HG02852 (cell line): ENCODE measurements around the gene IQCM.
A peak's percentile ranks its signal among the peaks of the same experiment; 100 is the strongest.
"Not testable (repeated sequence)": the region's sequence is repeated elsewhere in the genome, so short reads cannot be mapped to it uniquely, and the experiment has no call there.

Experiments
- ATAC-seq: cut with Tn5 transposase; IDR thresholded peaks from one replicate; pipeline ENCODE4 v1.9.1; 2021; ENCODE audit warnings: mild to moderate bottlenecking, moderate library complexity; ENCODE audit not compliant: unreplicated experiment

IQCM gene

DNA sequence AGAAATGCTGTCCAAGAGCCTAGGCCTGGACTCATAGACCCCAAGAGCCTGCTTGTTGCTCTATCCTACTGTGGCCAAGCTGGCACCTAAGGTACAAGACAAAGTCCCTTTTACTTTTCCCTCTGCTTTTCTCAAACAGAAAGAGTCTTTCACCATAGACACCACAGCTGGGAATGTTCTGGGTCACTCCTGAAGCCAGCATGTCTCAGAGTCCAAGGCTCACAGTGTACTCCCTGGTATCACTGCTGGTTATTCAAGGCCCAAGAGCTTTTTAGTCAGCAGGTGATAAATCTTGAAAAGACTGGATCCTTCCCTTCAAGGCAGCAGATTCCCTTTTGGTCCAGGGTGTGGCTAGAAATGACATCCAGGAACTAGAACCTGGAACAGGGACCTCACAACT lies 328.8 kb downstream of the IQCM start:
- no peak for ATAC-seq

DNA sequence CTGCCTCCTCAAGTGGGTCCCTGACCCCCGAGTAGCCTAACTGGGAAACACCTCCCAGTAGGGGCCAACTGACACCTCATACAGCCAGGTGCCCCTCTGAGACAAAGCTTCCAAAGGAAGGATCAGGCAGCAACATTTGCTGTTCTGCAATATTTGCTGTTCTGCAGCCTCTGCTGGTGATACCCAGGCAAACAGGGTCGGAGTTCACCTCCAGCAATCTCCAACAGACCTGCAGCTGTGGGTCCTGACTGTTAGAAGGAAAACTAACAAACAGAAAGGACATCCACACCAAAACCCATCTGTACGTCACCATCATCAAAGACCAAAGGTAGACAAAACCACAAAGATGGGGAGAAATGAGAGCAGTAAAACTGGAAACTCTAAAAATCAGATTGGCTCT lies 347.0 kb downstream of the IQCM start:
- not testable (repeated sequence) for ATAC-seq

DNA sequence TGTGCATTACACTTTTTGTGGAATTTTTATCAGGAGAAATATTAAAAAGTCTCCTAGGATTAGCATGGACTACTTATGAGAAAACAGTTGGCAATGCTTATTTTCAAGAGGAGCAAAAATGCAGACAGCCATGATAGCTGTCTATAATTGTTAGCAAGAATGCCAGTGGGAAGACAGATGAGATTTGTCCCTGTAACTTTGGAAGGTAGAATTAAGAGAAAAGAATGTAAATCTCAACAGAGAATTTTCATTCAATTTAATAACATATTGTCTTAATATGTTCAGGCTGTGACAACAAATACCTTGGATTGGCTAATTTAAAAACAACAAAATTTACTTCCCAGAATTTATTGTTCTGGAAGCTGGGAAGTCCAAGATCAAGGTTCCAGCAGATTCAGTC lies 349.2 kb downstream of the IQCM start:
- no peak for ATAC-seq

DNA sequence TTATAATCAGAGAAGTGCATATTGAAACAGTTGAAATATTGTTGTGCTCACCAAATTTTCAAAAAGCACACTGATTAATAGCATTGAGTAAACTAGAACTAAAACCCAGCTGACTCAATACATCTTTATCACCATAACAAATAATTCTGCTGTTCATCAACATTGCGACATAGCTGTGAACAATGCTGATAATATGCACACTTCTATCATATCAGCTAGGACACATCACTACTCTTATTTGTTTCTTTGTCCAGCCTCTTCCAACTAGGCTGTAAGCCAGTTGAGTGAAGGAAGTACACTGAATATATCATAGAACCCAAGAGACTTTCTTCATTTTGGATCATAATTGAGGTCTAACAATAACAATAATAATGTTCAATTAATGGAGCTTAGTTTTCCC lies 349.7 kb downstream of the IQCM start:
- no peak for ATAC-seq

DNA sequence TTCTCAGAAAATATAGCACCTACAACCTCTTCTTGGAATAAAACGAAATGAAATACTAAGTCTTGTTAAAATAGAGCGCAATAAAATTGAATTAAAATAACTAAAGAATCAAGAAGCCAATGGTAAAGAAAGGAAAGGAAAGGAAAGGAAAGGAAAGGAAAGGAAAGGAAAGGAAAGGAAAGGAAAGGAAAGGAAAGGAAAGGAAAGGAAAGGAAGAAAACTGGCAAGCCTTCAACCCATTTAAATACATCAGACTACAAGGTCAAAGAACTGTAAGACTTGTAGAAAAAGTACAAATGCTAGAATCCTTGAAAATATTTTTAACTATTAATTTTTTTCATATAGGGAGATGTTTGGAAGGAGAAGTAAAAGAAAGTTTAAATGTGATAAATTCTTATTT lies 372.1 kb downstream of the IQCM start:
- ATAC-seq: no peak

DNA sequence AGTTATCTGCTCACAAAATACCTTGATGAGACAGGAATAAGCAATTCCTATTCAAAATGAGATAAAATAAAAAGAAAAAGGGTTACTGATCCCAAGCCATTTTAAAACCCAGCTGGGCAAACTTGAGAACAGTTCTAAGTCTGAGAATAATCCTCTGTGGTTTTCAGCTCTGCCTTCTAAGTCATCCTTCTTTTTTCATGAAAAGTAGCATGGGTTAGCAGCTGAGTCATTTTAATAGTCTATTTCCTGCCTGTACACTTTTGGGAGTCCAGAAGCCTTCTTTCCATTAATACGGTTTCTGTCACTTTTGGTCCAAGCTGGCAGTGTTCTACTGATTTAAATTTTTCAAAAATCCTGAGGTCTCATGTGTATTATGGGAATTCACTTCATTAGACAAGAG lies 374.3 kb downstream of the IQCM start:
- ATAC-seq: no peak

DNA sequence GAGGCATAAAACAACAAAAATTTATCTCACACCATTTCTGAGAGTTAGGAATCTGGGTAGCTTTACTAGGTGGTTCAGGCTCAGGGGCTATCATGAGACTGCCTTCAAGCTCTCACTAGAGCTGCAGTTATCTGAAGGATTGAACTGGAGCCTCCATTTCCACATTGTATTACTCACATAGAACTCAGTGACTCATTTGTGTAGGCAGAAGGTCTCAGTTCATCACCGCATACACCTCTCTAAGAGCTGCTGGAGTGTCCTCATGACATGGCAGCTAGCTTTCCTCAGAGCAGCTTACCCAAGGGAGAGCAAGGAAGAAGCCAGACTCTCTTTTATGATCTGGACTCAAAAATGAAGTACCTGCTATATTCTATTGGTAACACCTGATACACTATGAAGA lies 389.2 kb downstream of the IQCM start:
- peak; percentile 76 for ATAC-seq

DNA sequence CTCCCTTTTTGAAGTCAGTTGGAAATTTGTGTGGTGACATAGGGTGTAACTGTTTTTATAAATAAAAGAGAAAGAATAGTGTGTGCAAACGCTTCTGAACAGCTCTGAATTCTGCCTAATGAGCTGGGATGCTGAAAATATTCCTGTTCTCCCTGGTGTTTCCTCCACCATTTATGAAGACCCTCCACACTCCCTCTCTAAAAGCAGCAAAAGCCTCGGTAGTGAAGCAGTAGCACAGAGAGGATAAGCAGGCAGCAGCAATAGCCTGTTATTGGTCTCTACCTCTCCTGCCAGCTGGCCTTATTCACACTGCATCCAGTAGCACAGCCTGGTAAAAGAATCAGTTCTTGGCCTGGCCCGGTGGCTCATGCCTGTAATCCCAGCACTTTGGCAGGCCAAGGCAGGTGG lies 406.1 kb downstream of the IQCM start:
- no peak for ATAC-seq

DNA sequence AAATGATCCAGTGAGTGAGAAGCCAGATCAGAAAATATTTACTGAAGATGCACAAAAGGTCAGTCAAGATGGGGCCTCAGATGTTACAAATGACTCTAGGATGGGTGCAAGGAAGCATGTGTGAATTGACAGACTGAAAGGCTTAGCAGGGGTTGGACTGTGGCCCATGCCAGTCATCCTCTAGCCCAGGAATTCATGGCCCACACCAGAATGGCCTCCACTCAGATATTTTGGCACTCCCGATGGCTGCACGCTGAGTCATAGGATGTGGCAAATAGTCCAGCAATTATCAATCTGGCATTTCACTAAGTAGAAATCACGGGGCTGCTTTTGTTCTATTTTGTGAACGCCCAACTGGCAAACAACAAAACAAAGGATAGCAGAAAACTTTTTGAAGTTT lies 406.5 kb downstream of the IQCM start:
- no peak for ATAC-seq

DNA sequence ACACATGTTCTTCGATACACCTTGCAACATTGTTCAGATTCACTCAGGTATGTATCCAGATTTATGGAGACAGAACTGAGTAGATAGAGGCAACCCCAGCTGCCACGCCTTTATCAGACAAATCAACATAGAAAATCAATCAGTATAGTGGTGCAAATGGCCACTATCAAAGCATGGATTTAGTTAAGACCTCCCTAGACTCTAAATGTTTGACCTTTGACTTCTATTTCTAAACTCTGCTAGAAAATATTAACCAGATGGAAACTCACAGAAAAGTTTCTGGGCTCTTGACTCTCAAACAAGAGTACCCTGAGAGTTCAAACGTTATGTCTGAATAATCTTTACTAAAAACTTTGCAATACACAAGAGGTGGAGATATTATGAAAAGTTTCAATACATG lies 411.5 kb downstream of the IQCM start:
- no peak for ATAC-seq

DNA sequence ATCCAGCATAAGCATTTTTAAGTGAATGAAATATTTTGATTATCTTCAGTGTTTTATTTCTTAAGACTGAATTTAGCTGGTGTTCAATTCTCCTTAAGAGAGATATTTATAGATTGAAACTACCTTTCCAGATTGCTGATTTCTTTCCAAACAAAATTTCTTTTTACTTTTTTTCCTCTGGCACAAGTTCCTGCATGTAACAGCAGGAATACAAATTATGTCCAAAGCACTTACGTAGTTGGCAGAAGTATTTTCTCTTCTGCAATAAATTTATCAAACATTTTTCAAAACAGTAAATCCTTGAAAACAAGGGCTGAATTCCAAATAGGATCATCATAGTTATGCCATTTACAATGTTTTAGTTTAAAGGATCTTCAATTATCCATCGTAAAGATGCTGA lies 412.6 kb downstream of the IQCM start:
- ATAC-seq: no peak

DNA sequence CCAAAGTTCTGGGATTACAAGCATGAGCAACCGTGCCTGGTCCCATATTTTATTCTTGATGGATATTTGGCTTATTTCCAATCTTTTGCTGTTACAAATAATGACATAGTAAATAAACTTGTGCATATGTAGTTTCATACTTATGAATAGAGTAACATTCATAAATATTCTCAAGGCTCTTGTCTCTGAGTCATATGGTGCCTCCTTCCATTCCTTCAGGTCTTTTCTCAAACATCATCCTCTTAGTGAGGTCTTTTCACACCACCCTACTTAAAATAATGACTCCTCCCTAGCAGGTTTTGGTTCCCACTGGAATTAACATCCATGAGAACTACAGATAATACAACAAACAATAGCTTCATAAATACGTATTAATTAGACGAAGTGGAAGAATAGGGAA lies 416.6 kb downstream of the IQCM start:
- no peak for ATAC-seq

DNA sequence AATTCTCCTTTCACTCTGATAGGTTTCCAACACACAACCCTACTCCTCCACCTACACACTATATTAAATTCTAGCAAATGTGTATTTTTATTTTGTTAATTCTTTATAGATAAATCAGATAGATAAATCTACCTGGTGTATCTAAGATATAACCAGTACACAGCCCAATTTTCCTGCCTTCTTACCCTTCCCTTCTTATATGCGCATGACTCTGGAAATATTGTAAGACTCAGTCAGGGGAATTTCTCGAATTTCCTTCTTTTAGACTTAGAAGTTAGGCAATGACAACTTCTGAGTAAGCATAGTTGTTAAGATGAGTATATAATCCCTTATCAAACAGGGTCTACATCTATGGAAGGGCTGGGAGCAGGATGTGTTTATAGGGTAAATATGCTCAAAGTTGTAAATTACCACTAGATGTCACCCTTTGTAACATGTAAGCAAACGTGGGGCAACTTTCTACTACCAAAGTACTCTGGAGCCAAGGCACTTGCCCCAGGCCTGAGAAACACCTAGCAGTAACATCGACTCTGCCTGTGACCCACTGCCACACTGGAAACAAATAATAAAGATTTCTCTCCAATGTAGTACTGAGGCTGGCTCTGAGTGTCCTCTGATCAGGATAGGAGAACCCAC lies 444.7 kb downstream of the IQCM start:
- peak; percentile 86 for ATAC-seq

DNA sequence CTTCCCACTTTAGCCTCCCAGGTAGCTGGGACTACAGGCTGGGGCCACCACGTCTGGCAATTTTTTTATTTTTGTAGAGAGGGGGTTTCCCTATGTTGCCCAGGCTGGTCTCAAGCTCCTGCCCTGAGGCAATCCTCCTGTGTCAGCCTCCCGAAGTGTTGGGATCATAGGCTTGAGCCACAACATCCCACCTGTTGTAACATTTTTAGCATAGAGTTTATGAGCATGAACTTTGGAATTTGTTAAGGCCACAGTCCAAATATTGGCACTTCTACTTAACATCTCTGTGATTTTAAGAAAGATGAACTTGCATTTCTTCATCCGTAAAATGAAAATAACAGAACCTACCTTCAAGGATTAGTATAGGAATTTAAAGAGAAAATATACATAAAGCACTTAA lies 445.6 kb downstream of the IQCM start:
- ATAC-seq: no peak

DNA sequence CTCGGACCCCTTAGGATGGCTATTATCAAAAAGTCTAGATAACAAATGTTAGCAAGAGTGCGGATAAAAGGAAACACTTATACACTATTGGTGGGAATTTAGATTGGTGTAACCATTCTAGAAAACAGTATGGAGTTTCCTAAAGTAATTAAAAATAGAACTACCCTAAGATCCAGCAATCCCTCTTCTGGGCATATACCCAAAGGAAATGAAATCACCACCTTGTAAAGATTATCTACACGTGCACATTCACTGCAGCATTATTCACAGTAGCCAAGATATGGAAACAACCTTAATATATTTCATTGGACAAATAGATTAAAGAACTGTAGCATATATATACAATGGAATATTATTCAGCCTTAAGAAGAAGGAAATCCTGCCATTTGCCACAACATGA lies 462.4 kb downstream of the IQCM start:
- no peak for ATAC-seq

DNA sequence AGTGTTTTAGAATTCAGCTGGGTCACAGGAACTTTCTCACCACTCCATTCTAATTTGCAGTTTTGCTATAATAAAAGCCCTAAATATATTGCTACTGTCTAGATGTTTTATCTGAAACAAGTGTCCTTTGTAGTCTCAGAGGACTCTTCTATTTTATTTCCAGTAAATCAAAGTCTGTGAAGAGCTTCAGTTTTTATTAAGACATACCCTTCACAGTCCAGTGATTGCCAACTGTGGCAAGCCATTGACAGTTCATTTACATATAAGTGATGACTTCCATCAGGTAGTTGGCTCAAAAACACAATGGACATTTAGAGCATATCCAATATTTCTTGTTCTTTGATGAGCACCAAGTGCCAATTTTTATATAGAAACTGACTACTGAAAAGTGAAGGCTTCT lies 466.1 kb downstream of the IQCM start:
- ATAC-seq: no peak

DNA sequence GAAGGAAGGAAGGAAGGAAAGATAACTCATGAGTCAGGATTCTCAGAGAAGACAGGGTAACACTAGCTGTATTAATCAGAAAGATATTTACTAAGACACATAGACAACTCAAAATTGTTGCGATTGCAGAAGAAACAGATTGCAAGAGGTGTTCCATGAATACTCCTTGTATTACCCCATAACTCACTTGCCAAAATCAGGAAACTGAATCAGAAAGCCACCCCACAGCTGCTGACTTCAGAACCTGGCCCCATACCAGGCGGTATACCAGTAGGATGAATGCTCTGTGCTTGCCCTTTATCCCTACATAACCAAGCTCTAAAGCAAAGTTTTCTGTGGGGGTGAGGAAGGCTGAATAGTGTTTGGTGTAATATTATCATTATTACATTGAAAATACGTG lies 468.5 kb downstream of the IQCM start:
- no peak for ATAC-seq

DNA sequence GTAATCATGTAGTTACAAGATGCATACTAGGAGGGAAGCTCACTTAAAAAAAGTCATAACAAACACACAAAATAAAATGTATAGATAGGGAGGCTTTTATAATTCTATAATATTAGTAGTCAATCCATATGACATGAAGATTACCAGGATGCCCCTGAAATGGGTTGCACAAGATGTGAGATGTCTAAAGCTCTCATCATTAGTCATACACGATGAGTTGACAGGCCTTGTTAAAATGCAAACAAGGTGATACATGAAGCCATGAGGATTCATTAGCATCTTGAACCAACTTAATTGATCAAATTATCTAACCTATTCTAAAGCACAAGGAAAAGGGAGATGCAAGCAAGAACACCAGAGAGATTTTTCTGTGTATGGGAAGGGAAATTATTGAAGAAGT lies 470.2 kb downstream of the IQCM start:
- no peak for ATAC-seq

DNA sequence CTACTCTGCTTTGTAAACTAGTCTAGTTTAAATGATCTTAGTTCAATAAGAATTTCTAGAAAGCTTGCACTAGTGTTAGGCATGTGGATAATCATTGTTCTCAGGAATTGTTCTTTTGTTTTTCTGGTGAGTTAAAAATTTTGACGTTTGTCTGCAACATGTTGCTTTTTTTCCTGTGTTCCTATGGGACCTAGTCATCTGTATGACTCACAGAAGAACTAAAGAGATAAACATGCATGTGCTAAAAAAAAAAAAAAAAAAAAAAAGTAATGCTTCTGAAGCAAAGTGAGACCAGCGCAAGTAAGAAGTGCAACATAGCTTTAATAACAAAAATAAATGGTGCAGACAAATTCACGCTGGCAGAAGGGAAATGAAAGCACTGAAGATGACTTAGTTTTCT lies 471.2 kb downstream of the IQCM start:
- ATAC-seq: no peak

DNA sequence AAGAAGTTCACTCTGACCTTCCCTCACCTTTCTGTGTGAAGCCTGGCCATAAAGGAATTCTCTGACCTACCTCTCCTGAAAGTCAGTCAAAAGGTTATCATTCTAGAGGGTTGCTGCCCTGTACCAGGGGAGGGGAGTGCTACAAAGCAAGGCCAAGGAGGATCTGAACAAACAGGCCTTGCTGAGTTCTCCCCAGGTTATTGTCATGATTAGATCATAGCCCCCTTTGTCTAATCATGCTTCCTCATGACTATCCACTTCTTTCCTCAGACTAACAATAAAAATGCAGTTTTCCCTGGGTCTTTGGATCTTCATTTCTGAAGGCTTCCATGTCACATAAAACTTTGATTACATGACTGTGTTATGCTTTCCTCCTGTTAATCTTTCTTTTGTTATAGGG lies 472.0 kb downstream of the IQCM start:
- no peak for ATAC-seq

DNA sequence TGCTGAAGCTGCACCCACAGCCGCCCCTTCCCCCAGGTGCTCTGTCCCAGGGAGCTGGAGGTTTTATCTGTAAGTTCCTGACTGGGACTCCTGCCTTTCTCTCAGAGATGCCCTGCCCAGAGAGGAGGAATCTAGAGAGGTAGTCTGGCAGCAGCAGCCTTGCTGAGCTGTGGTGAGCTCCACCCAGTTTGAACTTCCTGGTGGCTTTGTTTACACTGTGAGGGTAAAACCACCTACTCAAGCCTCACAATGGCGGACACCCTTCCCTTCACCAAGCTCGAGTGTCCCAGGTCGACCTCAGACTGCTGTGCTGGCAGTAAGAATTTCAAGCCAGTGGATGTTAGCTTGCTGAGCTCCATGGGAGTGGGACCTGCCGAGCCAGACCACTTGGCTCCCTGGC lies 474.5 kb downstream of the IQCM start:
- not testable (repeated sequence) for ATAC-seq

DNA sequence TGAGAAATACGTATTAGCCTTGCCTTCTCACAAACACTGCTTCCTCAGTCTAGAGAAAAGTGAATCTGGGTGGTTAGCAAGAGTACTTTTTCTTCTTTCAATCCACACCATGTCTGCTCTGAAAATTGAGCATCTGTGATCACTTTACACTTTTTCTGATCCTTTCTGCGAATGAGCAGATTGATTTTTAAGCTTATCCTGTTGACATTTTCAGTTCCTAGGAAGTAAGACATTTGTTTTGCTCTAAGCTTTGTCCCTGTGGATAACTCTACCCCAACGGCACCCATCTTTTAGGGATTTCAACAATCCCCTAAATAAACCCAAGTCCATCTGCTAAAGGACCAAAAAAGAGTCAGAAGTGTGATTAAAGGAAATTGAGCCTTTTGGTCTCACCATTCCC lies 487.5 kb downstream of the IQCM start:
- no peak for ATAC-seq

DNA sequence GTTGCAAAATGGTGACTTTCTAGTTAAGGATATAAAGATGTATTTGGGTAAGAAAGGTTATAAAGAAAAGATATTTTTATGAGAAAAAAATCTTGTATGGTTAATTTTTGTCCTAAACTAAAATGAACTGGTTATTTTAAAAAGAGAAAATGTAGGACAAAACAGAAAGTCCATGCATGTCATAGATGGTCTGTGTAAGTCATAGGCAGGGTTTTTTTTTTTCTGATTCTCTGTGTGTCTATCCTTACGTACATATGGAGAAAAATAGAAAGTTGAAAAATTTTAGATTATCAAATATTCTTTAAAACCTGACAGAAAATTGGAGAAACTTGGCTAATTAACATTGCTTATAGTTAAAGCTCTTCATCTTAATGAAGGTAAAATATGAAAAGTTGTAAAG lies 493.4 kb downstream of the IQCM start:
- no peak for ATAC-seq

DNA sequence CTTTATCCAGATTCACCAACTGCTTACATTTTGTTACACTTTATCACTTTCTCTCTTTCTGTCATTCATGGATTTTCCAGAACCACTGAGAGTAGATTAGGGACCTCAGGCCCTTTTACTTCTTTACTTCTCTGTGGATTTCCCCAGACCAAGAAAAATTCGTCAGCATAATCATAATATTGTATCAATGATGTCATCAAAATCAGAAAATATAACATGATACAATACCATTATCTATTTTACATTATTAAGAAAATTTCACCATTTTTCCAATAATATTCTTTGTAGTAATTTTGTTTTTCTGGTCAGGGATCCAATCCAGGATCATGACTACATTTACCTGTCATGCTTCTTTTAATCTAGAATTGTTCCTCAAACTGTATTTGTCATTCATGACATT lies 494.2 kb downstream of the IQCM start:
- no peak for ATAC-seq
